H1 (cell line): ENCODE results near the gene ADGRB2. TPM values are rescaled to one million over a fixed set of nuclear protein-coding genes. Genes with fewer than 3 reads are reported as not detected.

Experiments
- CTCF ChIA-PET: fragments of 300-600 bp; sonication (Branson Sonifier 250); formaldehyde crosslinking; loops from one replicate; lab custom pipeline; 2021; ENCODE audit not compliant: partially characterized antibody; lab: Charles Lee
- POLR2A ChIA-PET: fragments of 300-600 bp; sonication (Branson Sonifier 250); formaldehyde crosslinking; loops from one replicate; lab custom pipeline; 2021; ENCODE audit warnings: inconsistent platforms; ENCODE audit not compliant: partially characterized antibody; lab: Charles Lee
- DNase-seq, 2 experiments: peaks; one replicate each; pipeline versions ENCODE4 v3.0.0 to v3.0.0-alpha.2; 2010 to 2022; ENCODE audit warnings: low spot score in 2 of 2, low read depth in 1 of 2, mixed read lengths in 1 of 2
- FAIRE-seq: peaks from 2 replicates; lab custom pipeline; 2011; peaks lifted over from hg19 to GRCh38; lab: Jason Lieb, UNC
- H2AFZ ChIP-seq: 2 replicates; pipeline ENCODE4 v1.8.1; 2012; ENCODE audit warnings: low read length, inconsistent platforms
- H2AK5ac ChIP-seq: 2 replicates; pipeline ENCODE4 v1.6.1; 2013; ENCODE audit warnings: low read depth, low read length
- H2BK120ac ChIP-seq: replicated peaks from 2 replicates; pipeline ENCODE3; 2013; ENCODE audit warnings: low read depth, low read length, inconsistent platforms
- H2BK12ac ChIP-seq: 2 replicates; pipeline ENCODE4 v1.6.1; 2013; ENCODE audit warnings: low read depth, low read length
- H2BK15ac ChIP-seq: 2 replicates; pipeline ENCODE4 v1.6.1; 2013; ENCODE audit warnings: low read length
- H2BK20ac ChIP-seq: 2 replicates; pipeline ENCODE4 v1.6.1; 2013; ENCODE audit warnings: low read length
- H2BK5ac ChIP-seq: 2 replicates; pipeline ENCODE4 v1.6.1; 2013; ENCODE audit warnings: low read depth, low read length
- H3K14ac ChIP-seq: 2 replicates; pipeline ENCODE4 v1.6.1; 2013; ENCODE audit warnings: inconsistent platforms; ENCODE audit not compliant: insufficient read length
- H3K18ac ChIP-seq: 2 replicates; pipeline ENCODE4 v1.6.1; 2013; ENCODE audit warnings: low read length; ENCODE audit errors: extremely low read depth
- H3K23ac ChIP-seq: 2 replicates; pipeline ENCODE4 v1.6.1; 2013; ENCODE audit warnings: inconsistent platforms; ENCODE audit not compliant: insufficient read length
- H3K23me2 ChIP-seq: 2 replicates; pipeline ENCODE4 v1.6.1; 2013; ENCODE audit warnings: low read depth, low read length
- H3K27ac ChIP-seq: 2 replicates; pipeline ENCODE4 v1.6.1; 2011; ENCODE audit warnings: low read depth, low read length, inconsistent platforms
- H3K27me3 ChIP-seq, 4 experiments: replicated peaks in 1 of 4; 1 replicate in 1 of 4; 2 replicates in 3 of 4; pipeline versions ENCODE4 v1.6.1 to v1.8.1; 2011 to 2013; ENCODE audit warnings: low read length in 3 of 4, mild to moderate bottlenecking in 3 of 4, inconsistent platforms in 2 of 4, mixed read lengths in 2 of 4, moderate library complexity in 1 of 4; ENCODE audit not compliant: control insufficient read depth in 3 of 4, insufficient read depth in 3 of 4; ENCODE audit errors: extremely low read depth in 1 of 4
- H3K36me3 ChIP-seq, 4 experiments: 2 replicates each; pipeline versions ENCODE4 v1.6.1 to v1.8.1; 2011 to 2013; ENCODE audit warnings: mild to moderate bottlenecking in 4 of 4, low read length in 3 of 4, moderate library complexity in 2 of 4, control low read depth in 1 of 4, inconsistent platforms in 1 of 4; ENCODE audit not compliant: insufficient read depth in 4 of 4, control insufficient read depth in 2 of 4
- H3K4ac ChIP-seq: replicated peaks from 2 replicates; pipeline ENCODE3; 2013; ENCODE audit warnings: low read length, low read depth, mixed read lengths, inconsistent platforms; ENCODE audit not compliant: insufficient read length
- H3K4me1 ChIP-seq, 4 experiments: replicated peaks in 1 of 4; 1 replicate in 1 of 4; 2 replicates in 3 of 4; pipeline versions ENCODE4 v1.6.1 to v1.8.1; 2011 to 2013; ENCODE audit warnings: low read length in 3 of 4, inconsistent platforms in 2 of 4, mixed read lengths in 1 of 4; ENCODE audit not compliant: insufficient read depth in 4 of 4, control insufficient read depth in 3 of 4
- H3K4me2 ChIP-seq, 2 experiments: 2 replicates each; pipeline versions ENCODE4 v1.6.1 to v1.8.1; 2011 to 2013; ENCODE audit warnings: low read depth in 2 of 2, low read length in 2 of 2, control low read depth in 1 of 2, inconsistent platforms in 1 of 2, mild to moderate bottlenecking in 1 of 2; ENCODE audit not compliant: insufficient read depth in 1 of 2
- H3K4me3 ChIP-seq, 4 experiments: fragments of 200-600, 300-600 bp in 1 of 4; sonication (generic), shearing (Covaris generic), sonication (Bioruptor Twin) in 1 of 4; 2 replicates each; pipeline versions ENCODE4 v1.5.1 to v1.8.1; 2011 to 2016; ENCODE audit warnings: low read length in 4 of 4, low read depth in 3 of 4, control low read depth in 2 of 4, inconsistent platforms in 2 of 4, mild to moderate bottlenecking in 2 of 4, mixed read lengths in 1 of 4, moderate library complexity in 1 of 4; ENCODE audit not compliant: insufficient read depth in 2 of 4; ENCODE audit errors: extremely low read depth in 1 of 4
- H3K56ac ChIP-seq: replicated peaks from 2 replicates; pipeline ENCODE3; 2013; ENCODE audit warnings: low read depth, mild to moderate bottlenecking, mixed read lengths, low read length, inconsistent platforms; ENCODE audit not compliant: insufficient read length
- H3K79me1 ChIP-seq: 2 replicates; pipeline ENCODE4 v1.6.1; 2013; ENCODE audit warnings: low read depth, low read length, control low read depth
- H3K79me2 ChIP-seq, 2 experiments: 2 replicates each; pipeline versions ENCODE4 v1.6.1 to v1.8.1; 2012 to 2013; ENCODE audit warnings: low read length in 2 of 2, mild to moderate bottlenecking in 2 of 2, inconsistent platforms in 1 of 2; ENCODE audit not compliant: insufficient read depth in 2 of 2, control insufficient read depth in 1 of 2
- H3K9ac ChIP-seq, 4 experiments: replicated peaks in 1 of 4; 1 replicate in 1 of 4; 2 replicates in 3 of 4; pipeline versions ENCODE4 v1.6.1 to v1.8.1; 2011 to 2013; ENCODE audit warnings: low read depth in 3 of 4, low read length in 3 of 4, control low read depth in 2 of 4, mild to moderate bottlenecking in 2 of 4, moderate library complexity in 2 of 4, inconsistent platforms in 1 of 4; ENCODE audit errors: extremely low read depth in 1 of 4
- H3K9me3 ChIP-seq, 2 experiments: 2 replicates each; pipeline versions ENCODE4 v1.6.1 to v1.8.1; 2012 to 2013; ENCODE audit warnings: mild to moderate bottlenecking in 2 of 2, moderate library complexity in 2 of 2, control low read depth in 1 of 2, inconsistent platforms in 1 of 2, low read depth in 1 of 2, low read length in 1 of 2, mixed read lengths in 1 of 2; ENCODE audit not compliant: insufficient read depth in 2 of 2
- H4K20me1 ChIP-seq, 2 experiments: replicated peaks in 1 of 2; 2 replicates each; pipeline versions ENCODE3 to v1.8.1; 2011 to 2013; ENCODE audit warnings: inconsistent platforms in 2 of 2, low read length in 2 of 2, mild to moderate bottlenecking in 1 of 2; ENCODE audit not compliant: insufficient read depth in 2 of 2, control insufficient read depth in 1 of 2
- H4K5ac ChIP-seq: 2 replicates; pipeline ENCODE4 v1.6.1; 2013; ENCODE audit warnings: low read length, low read depth, mixed read lengths, inconsistent platforms; ENCODE audit not compliant: insufficient read length
- H4K8ac ChIP-seq: 2 replicates; pipeline ENCODE4 v1.8.0; 2013; ENCODE audit warnings: mild to moderate bottlenecking, moderate library complexity, low read length, inconsistent platforms; ENCODE audit not compliant: insufficient read depth; ENCODE audit errors: extremely low read depth
- H4K91ac ChIP-seq: replicated peaks from 2 replicates; pipeline ENCODE3; 2013; ENCODE audit warnings: low read length, mixed read lengths, inconsistent platforms; ENCODE audit not compliant: insufficient read length
- WGBS, 2 experiments: shearing (Covaris generic) in 1 of 2; methylation state at CpG; one replicate each; pipeline versions ENCODE4 v1.1.6 to v1.1.7; 2013 to 2015; ENCODE audit warnings: low lambda C conversion rate in 2 of 2, mixed read lengths in 2 of 2, inconsistent platforms in 1 of 2, low coverage in 1 of 2, missing lambda C conversion rate in 1 of 2; ENCODE audit not compliant: insufficient replicate concordance in 2 of 2, insufficient coverage in 1 of 2, insufficient read length in 1 of 2; ENCODE audit errors: extremely low coverage in 1 of 2, missing lambda C conversion rate in 1 of 2; 5-methylcytosine and 5-hydroxymethylcytosine counted together
- polyA plus RNA-seq, 7 experiments: library from polyadenylated mRNA; depleted of rRNA in 3 of 7; stranded (reverse) in 5 of 7; unstranded in 2 of 7; fragments of >200 nt in 5 of 7; fragments of 200-250 nt in 2 of 7; gene quantifications; 1 replicate in 5 of 7; 2 replicates in 1 of 7; 4 replicates in 1 of 7; pipeline versions ENCODE4 v1.2.1 to v1.2.3, GENCODE V29; 2011 to 2013; ENCODE audit warnings: missing spikeins in 2 of 7, mixed read lengths in 2 of 7
- total RNA-seq: library from RNA; stranded (reverse); fragmentation: NEBNext Ultra II Directional; extraction: Animal tissue kit (Norgen Biotek cat#: 25700); gene quantifications from 2 replicates; pipeline ENCODE4 v1.2.1, GENCODE V29; 2021
- TF ChIP-seq, protein P1 (sequence below): IDR thresholded peaks from 2 replicates; pipeline ENCODE4 v1.6.1; 2012; ENCODE audit warnings: low read length, inconsistent platforms

The ADGRB2 gene
- total and polyA plus RNA-seq, 2 of the 8 experiments (the other 6 are each of a cell fraction or from before 2014, with no cell fraction given), result 15.6 to 26.2 TPM

GRCh38 chr1:31752952-31753475 lies 11.1 kb downstream of the ADGRB2 start:
- Histone ChIP-seq H2BK120ac (no peak overlapping the region), H3K27ac (0 out of 2 replicates have a peak overlapping the region, but pooled peaks have one; percentile 30), H3K14ac (no peak overlapping the region), H2AK5ac (peak overlapping the region; percentile 48; the same call in 1 of the 2 replicates), H2BK20ac (0 out of 2 replicates have a peak overlapping the region, but pooled peaks have one; percentile 32), H3K4ac (peak overlapping the region; percentile 19), H2BK15ac (peak overlapping the region; percentile 97; the same call in 1 of the 2 replicates), H3K27me3 (no peaks in the 10 kb centered on the region), H4K91ac (peak overlapping the region; percentile 15), H3K4me2 (no peak overlapping the region), H3K9me3 (no peaks in the 10 kb centered on the region), H3K4me1 (peaks cover 5 to 17% (median 13%) of the 10 kb centered on the region in 4 experiments; a peak in 6 of 7 replicates), H3K23me2 (no peaks in the 10 kb centered on the region), H3K4me3 (no peak overlapping the region), H3K9ac (no peak overlapping the region), H3K36me3 (no peaks in the 10 kb centered on the region), H4K5ac (no peak overlapping the region), H3K79me1 (no peaks in the 10 kb centered on the region; the same call in 1 of the 2 replicates), H3K56ac (no peak overlapping the region), H4K8ac (no peak overlapping the region; the same call in 1 of the 2 replicates), H3K23ac (no peak overlapping the region), H2BK5ac (peak overlapping the region; percentile 90), H3K79me2 (no peaks in the 10 kb centered on the region), H3K18ac (peak overlapping the region; percentile 71; the same call in 1 of the 2 replicates), H2BK12ac (peak overlapping the region; percentile 27; the same call in 1 of the 2 replicates), H4K20me1 (no peaks in the 10 kb centered on the region), H2AFZ (no peak overlapping the region)
- FAIRE-seq (no peak), DNase-seq (no peak)
- ChIA-PET CTCF (interaction anchor here (1.0 to 4.2 kb wide), 14 partner anchors 7 to 124 kb away, joined by 3 to 26 read pairs (median 4); no protein-coding TSS in a partner anchor), POLR2A (interaction anchor here (1.1 to 2.7 kb wide), 3 partner anchors 10 to 38 kb away, joined by 3 to 7 read pairs (median 6); no protein-coding TSS in a partner anchor)
- 85% methylated on average over 12 of the region's 12 CpGs; no CpG with 5 or more reads in 1 of the 2 experiments for WGBS, 2 experiments
- TF ChIP-seq, protein P1, sequence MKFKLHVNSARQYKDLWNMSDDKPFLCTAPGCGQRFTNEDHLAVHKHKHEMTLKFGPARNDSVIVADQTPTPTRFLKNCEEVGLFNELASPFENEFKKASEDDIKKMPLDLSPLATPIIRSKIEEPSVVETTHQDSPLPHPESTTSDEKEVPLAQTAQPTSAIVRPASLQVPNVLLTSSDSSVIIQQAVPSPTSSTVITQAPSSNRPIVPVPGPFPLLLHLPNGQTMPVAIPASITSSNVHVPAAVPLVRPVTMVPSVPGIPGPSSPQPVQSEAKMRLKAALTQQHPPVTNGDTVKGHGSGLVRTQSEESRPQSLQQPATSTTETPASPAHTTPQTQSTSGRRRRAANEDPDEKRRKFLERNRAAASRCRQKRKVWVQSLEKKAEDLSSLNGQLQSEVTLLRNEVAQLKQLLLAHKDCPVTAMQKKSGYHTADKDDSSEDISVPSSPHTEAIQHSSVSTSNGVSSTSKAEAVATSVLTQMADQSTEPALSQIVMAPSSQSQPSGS, result no peak
